Peyer's patch (tissue), 4 donors: ENCODE measurements around the gene PEX10.

ENCODE experiments used
- POLR2A ChIP-seq, 2 donors: fragments of 450-650 bp; IDR thresholded peaks; one replicate each; pipeline ENCODE4 v1.5.1; 2017; ENCODE audit warnings: antibody characterized with exemption in 2 of 2, mild to moderate bottlenecking in 2 of 2, moderate library complexity in 2 of 2
- TF ChIP-seq, protein P1 (sequence below), 6 experiments: fragments of 450-650 bp in 4 of 6; fragments of 200-600 bp in 2 of 6; sonication (generic) in 1 of 6; IDR thresholded peaks; one replicate each; pipeline ENCODE4 v1.5.1; 2017 to 2019; ENCODE audit warnings: antibody characterized with exemption in 6 of 6, mild to moderate bottlenecking in 3 of 6, moderate library complexity in 1 of 6

DNA sequence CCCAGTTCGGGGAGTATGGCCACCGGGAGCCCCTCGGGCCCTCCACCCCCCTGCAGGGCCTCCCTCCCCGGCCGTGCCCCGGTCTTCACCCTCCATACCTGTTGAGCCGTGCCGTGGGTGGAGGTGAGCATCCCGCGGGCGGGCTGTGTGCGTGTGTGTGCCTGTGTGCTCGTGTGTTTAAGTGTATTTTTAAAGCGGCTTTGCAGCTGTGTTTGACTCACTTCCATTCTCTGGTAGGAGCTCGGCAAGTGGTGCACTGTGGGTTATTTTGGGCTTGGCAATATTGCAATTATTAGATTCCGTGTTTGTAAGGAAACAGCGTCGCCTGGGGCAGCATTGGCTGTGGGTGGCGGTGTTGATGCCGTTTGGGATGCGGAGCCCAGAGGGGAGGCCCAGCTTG, 43.4 kb upstream of the PEX10 start:
- TF ChIP-seq POLR2A (IDR thresholded peaks at IDR 0.05): no peak
- TF ChIP-seq, protein P1, sequence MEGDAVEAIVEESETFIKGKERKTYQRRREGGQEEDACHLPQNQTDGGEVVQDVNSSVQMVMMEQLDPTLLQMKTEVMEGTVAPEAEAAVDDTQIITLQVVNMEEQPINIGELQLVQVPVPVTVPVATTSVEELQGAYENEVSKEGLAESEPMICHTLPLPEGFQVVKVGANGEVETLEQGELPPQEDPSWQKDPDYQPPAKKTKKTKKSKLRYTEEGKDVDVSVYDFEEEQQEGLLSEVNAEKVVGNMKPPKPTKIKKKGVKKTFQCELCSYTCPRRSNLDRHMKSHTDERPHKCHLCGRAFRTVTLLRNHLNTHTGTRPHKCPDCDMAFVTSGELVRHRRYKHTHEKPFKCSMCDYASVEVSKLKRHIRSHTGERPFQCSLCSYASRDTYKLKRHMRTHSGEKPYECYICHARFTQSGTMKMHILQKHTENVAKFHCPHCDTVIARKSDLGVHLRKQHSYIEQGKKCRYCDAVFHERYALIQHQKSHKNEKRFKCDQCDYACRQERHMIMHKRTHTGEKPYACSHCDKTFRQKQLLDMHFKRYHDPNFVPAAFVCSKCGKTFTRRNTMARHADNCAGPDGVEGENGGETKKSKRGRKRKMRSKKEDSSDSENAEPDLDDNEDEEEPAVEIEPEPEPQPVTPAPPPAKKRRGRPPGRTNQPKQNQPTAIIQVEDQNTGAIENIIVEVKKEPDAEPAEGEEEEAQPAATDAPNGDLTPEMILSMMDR (IDR thresholded peaks at IDR 0.05): no peak
